ENCODE measurements around the gene LRRC61.
"Not testable (repeated sequence)": the region's sequence is repeated elsewhere in the genome, so short reads cannot be mapped to it uniquely, and the experiment has no call there.

The LRRC61 gene

GRCh38 chr7:150385884-150386283 lies 62.7 kb downstream of the LRRC61 start:
- not testable (repeated sequence) for DNase-seq
